GM12878 (cell line): Measurements from ENCODE around the gene TGM5. TPM values are rescaled to one million over a fixed set of nuclear protein-coding genes. Genes with fewer than 3 reads are reported as not detected.

Experiments
- ATAC-seq: fragments of 200-7000 bp; cut with Tn5 transposase; 3 replicates; pipeline ENCODE4 v1.9.1; 2020; ENCODE audit warnings: mild to moderate bottlenecking, moderate library complexity
- BruUV-seq: library from RNA; stranded (reverse); fragments of 400-500 nt; replicated peaks from 2 replicates; lab custom pipeline; 2021; lab: Mats Ljungman, UMichigan
- CTCF ChIA-PET: fragments of 300-600 bp; sonication (Branson Sonifier 250); formaldehyde crosslinking; extraction: SDS; loops from one replicate; lab custom pipeline; 2021; ENCODE audit warnings: inconsistent platforms; lab: Yijun Ruan, JAX
- POLR2A ChIA-PET: fragments of 350-600 bp; formaldehyde crosslinking; extraction: SDS; loops from one replicate; lab custom pipeline; 2021; ENCODE audit warnings: inconsistent platforms; lab: Charles Lee
- RAD21 ChIA-PET: fragments of 300-600 bp; sonication (Branson Sonifier 250); formaldehyde crosslinking; loops from one replicate; lab custom pipeline; 2023; ENCODE audit warnings: antibody characterized with exemption; ENCODE audit not compliant: unreplicated experiment; lab: Charles Lee
- SMC1A ChIA-PET: fragments of 300-600 bp; sonication (Branson Sonifier 250); formaldehyde crosslinking; loops from one replicate; lab custom pipeline; 2023; ENCODE audit not compliant: unreplicated experiment, uncharacterized antibody; lab: Charles Lee
- DNase-seq: peaks from one replicate; pipeline ENCODE4 v3.0.0-alpha.2; 2011; ENCODE audit warnings: low read depth, low spot score
- FAIRE-seq: peaks from 3 replicates; lab custom pipeline; 2011; peaks lifted over from hg19 to GRCh38; lab: Jason Lieb, UNC
- H2AFZ ChIP-seq: 2 replicates; pipeline ENCODE4 v1.6.0; 2011; ENCODE audit warnings: low read depth, low read length, control low read depth; ENCODE audit not compliant: control insufficient read depth
- H3K27ac ChIP-seq: 2 replicates; pipeline ENCODE4 v1.5.1; 2011; ENCODE audit warnings: control low read depth; ENCODE audit not compliant: control insufficient read depth, insufficient read depth
- H3K27me3 ChIP-seq, 2 experiments: replicated peaks in 1 of 2; 2 replicates each; pipeline versions ENCODE4 v1.6.0 to v1.6.1; 2011; ENCODE audit warnings: low read length in 1 of 2; ENCODE audit not compliant: control insufficient read depth in 2 of 2, insufficient read depth in 2 of 2
- H3K36me3 ChIP-seq, 2 experiments: 2 replicates each; pipeline ENCODE4 v1.5.1; 2011; ENCODE audit warnings: low read length in 1 of 2; ENCODE audit not compliant: control insufficient read depth in 2 of 2, insufficient read depth in 2 of 2
- H3K4me1 ChIP-seq: 2 replicates; pipeline ENCODE4 v1.6.1; 2011; ENCODE audit warnings: mild to moderate bottlenecking, low read length, moderate library complexity, mixed read lengths; ENCODE audit not compliant: control insufficient read depth, insufficient read depth
- H3K4me2 ChIP-seq: 2 replicates; pipeline ENCODE4 v1.6.0; 2011; ENCODE audit warnings: control low read depth; ENCODE audit not compliant: control insufficient read depth, insufficient read depth
- H3K4me3 ChIP-seq: fragments of 200-600 bp; sonication (generic); 2 replicates; pipeline ENCODE4 v1.5.1; 2016
- H3K79me2 ChIP-seq: 2 replicates; pipeline ENCODE4 v1.6.0; 2011; ENCODE audit warnings: low read length; ENCODE audit not compliant: control insufficient read depth, insufficient read depth
- H3K9ac ChIP-seq: 2 replicates; pipeline ENCODE4 v1.8.0; 2011; ENCODE audit warnings: low read length, control low read depth, mixed read lengths; ENCODE audit not compliant: control insufficient read depth, insufficient read depth
- H3K9me3 ChIP-seq: replicated peaks from 3 replicates; pipeline ENCODE4 v1.5.1; 2011; ENCODE audit warnings: mild to moderate bottlenecking, low read length; ENCODE audit not compliant: control insufficient read depth, insufficient read depth
- H4K20me1 ChIP-seq: 2 replicates; pipeline ENCODE4 v1.6.0; 2011; ENCODE audit not compliant: control insufficient read depth, insufficient read depth
- BMI1 ChIP-seq: fragments of 450-650 bp; IDR thresholded peaks from 2 replicates; pipeline ENCODE4 v1.6.1; 2016; ENCODE audit warnings: mild to moderate bottlenecking, moderate library complexity, borderline replicate concordance
- CEBPB ChIP-seq, 2 experiments: fragments of 150-350 bp in 1 of 2; IDR thresholded peaks; 2 replicates each; pipeline ENCODE4 v1.6.1; 2012 to 2014; ENCODE audit warnings: low read depth in 2 of 2, low read length in 2 of 2, borderline replicate concordance in 1 of 2, inconsistent platforms in 1 of 2
- EED ChIP-seq: sonication (generic); IDR thresholded peaks from 2 replicates; pipeline ENCODE4 v1.6.1; 2016; ENCODE audit warnings: antibody characterized with exemption, low read depth
- KDM1A ChIP-seq: fragments of 200-600 bp; sonication (generic); IDR thresholded peaks from 2 replicates; pipeline ENCODE4 v1.6.1; 2016; ENCODE audit warnings: borderline replicate concordance
- RAD51 ChIP-seq: fragments of 450-650 bp; IDR thresholded peaks from 2 replicates; pipeline ENCODE4 v1.6.1; 2016; ENCODE audit warnings: moderate library complexity, mild to moderate bottlenecking, inconsistent platforms
- SMAD1 ChIP-seq: fragments of 450-650 bp; IDR thresholded peaks from 2 replicates; pipeline ENCODE4 v1.6.1; 2018; ENCODE audit warnings: mild to moderate bottlenecking, low read depth; ENCODE audit not compliant: partially characterized antibody
- SUPT20H ChIP-seq: IDR thresholded peaks from 2 replicates; pipeline ENCODE4 v1.6.1; 2011; ENCODE audit warnings: low read depth, mild to moderate bottlenecking, low read length, moderate library complexity, borderline replicate concordance; ENCODE audit not compliant: control insufficient read depth
- TARDBP ChIP-seq: IDR thresholded peaks from 2 replicates; pipeline ENCODE4 v1.6.1; 2016; ENCODE audit warnings: borderline replicate concordance
- TCF12 ChIP-seq: IDR thresholded peaks from 2 replicates; pipeline ENCODE4 v1.6.1; 2011; ENCODE audit warnings: low read depth, mild to moderate bottlenecking, low read length
- ZNF687 ChIP-seq: fragments of 450-650 bp; IDR thresholded peaks from 2 replicates; pipeline ENCODE4 v1.6.1; 2017; ENCODE audit warnings: mild to moderate bottlenecking, moderate library complexity
- ZZZ3 ChIP-seq: IDR thresholded peaks from 2 replicates; pipeline ENCODE4 v1.6.1; 2011; ENCODE audit warnings: low read depth; ENCODE audit not compliant: control insufficient read depth, insufficient read length
- WGBS: methylation state at CpG from one replicate; pipeline ENCODE4 v1.1.6; 2016; ENCODE audit warnings: low lambda C conversion rate; ENCODE audit not compliant: insufficient replicate concordance, insufficient coverage; ENCODE audit errors: missing lambda C conversion rate; 5-methylcytosine and 5-hydroxymethylcytosine counted together
- in situ Hi-C: fragments of 300-500 bp; cut with MboI; formaldehyde crosslinking; loops from 9 replicates; pipeline ENCODE4 v1.14.3; 2018; ENCODE audit warnings: mixed read lengths
- intact Hi-C: fragments of 100-400 bp; cut with micrococcal nuclease; formaldehyde crosslinking; loops from one replicate; pipeline ENCODE4 v1.14.2; 2022; ENCODE audit not compliant: unreplicated experiment
- polyA plus RNA-seq, 11 experiments: library from polyadenylated mRNA; depleted of rRNA in 4 of 11; unstranded in 6 of 11; stranded (reverse) in 5 of 11; fragments of >200 nt; fragmentation: Nextera tagmentation in 4 of 11; fragmentation: Illumina TruSeq in 1 of 11; extraction: Ambion mirVana in 4 of 11; extraction: Trizol in 1 of 11; gene quantifications; 1 replicate in 1 of 11; 2 replicates in 10 of 11; pipeline versions ENCODE4 v1.2.1 to v1.2.3, GENCODE V29; 2011 to 2016; ENCODE audit warnings: inconsistent platforms in 2 of 11, missing spikeins in 2 of 11, low read depth in 1 of 11
- total RNA-seq, 4 experiments: library from RNA; depleted of rRNA in 3 of 4; stranded (reverse); fragments of >200 nt in 3 of 4; fragmentation: Illumina TruSeq in 1 of 4; extraction: Trizol in 1 of 4; gene quantifications; 2 replicates each; pipeline versions ENCODE4 v1.2.1 to v1.2.3, GENCODE V29; 2013 to 2021
- TF ChIP-seq, protein P1 (sequence below): fragments of 450-650 bp; IDR thresholded peaks from 2 replicates; pipeline ENCODE4 v1.6.1; 2017; ENCODE audit warnings: borderline replicate concordance

TGM5 gene
- total and polyA plus RNA-seq, 10 of the 15 experiments (the other 5 are each of a cell fraction or from before 2014, with no cell fraction given): 4.4 to 27.1 (median 5.6) TPM

- H3K27me3 ChIP-seq: no peaks in the 10 kb centered on the region
- no peak overlapping the region for H3K4me2 ChIP-seq
- H2AFZ ChIP-seq: no peak overlapping the region
- no TSS peak for BruUV-seq
- no peaks in the 10 kb centered on the region for H4K20me1 ChIP-seq
- no peak overlapping the region for H3K9ac ChIP-seq
- WGBS: 48% methylated on average over 3 of the region's 3 CpGs
- TF ChIP-seq EED: no peak
- TF ChIP-seq ZZZ3: no peak
- no peak for TF ChIP-seq RAD51
- no peak for TF ChIP-seq TARDBP
- TF ChIP-seq CEBPB (IDR thresholded peaks at IDR 0.05; ENCODE audit: borderline replicate concordance in 1 of 2, low read depth in 2 of 2, low read length in 2 of 2): no peak
- TF ChIP-seq TCF12: no peak
- TF ChIP-seq ZNF687: no peak
- TF ChIP-seq, protein P1, sequence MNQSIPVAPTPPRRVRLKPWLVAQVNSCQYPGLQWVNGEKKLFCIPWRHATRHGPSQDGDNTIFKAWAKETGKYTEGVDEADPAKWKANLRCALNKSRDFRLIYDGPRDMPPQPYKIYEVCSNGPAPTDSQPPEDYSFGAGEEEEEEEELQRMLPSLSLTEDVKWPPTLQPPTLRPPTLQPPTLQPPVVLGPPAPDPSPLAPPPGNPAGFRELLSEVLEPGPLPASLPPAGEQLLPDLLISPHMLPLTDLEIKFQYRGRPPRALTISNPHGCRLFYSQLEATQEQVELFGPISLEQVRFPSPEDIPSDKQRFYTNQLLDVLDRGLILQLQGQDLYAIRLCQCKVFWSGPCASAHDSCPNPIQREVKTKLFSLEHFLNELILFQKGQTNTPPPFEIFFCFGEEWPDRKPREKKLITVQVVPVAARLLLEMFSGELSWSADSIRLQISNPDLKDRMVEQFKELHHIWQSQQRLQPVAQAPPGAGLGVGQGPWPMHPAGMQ: no peak
- no peak for TF ChIP-seq BMI1
- no peak for TF ChIP-seq KDM1A
- TF ChIP-seq SMAD1: no peak
- TF ChIP-seq SUPT20H: no peak
- FAIRE-seq: no peak
- peaks cover 0 to 2% of the 10 kb centered on the region in 2 experiments; a peak in 2 of 4 replicates for H3K36me3 ChIP-seq
- ChIA-PET RAD21 (interaction anchor here (1.4 kb wide), 1 partner anchor 102 kb away, joined by 4 read pairs; no protein-coding TSS in a partner anchor), CTCF (interaction anchor here (1.3 to 5.0 kb wide), 3 partner anchors 20 to 103 kb away, joined by 4 to 37 read pairs (median 9); no protein-coding TSS in a partner anchor), POLR2A (interaction anchor here (0.5 to 1.7 kb wide), 5 partner anchors 9 to 77 kb away, joined by 3 to 4 read pairs (median 3); partner anchors contain the start of gene UBR1), SMC1A (interaction anchor here (1.9 kb wide), 1 partner anchor 101 kb away, joined by 4 read pairs; no protein-coding TSS in a partner anchor)
- no peak for ATAC-seq
- no peaks in the 10 kb centered on the region for H3K4me1 ChIP-seq
- intact Hi-C loops: no loop called here
- H3K27ac ChIP-seq: no peak overlapping the region
- no peak overlapping the region for H3K4me3 ChIP-seq
- H3K9me3 ChIP-seq: no peaks in the 10 kb centered on the region
- peaks cover 15% of the 10 kb centered on the region for H3K79me2 ChIP-seq
- in situ Hi-C loops: no loop called here
- DNase-seq: no peak
These were observed 83.5 kb downstream of the TGM5 start for GRCh38 chr15:43183270-43183669.
